HG03520 (cell line): ENCODE data around the gene KCNV2.
A peak's percentile ranks its signal among the peaks of the same experiment; 100 is the strongest.

Source experiments
- ATAC-seq: cut with Tn5 transposase; IDR thresholded peaks from one replicate; pipeline ENCODE4 v1.9.1; 2021; ENCODE audit warnings: mild to moderate bottlenecking, moderate library complexity; ENCODE audit not compliant: unreplicated experiment

The KCNV2 gene

DNA sequence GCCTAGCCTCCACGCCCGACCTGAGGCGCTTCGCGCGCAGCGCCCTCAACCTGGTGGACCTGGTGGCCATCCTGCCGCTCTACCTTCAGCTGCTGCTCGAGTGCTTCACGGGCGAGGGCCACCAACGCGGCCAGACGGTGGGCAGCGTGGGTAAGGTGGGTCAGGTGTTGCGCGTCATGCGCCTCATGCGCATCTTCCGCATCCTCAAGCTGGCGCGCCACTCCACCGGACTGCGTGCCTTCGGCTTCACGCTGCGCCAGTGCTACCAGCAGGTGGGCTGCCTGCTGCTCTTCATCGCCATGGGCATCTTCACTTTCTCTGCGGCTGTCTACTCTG is 1.4 kb downstream of the KCNV2 start:
- ATAC-seq = no peak

DNA sequence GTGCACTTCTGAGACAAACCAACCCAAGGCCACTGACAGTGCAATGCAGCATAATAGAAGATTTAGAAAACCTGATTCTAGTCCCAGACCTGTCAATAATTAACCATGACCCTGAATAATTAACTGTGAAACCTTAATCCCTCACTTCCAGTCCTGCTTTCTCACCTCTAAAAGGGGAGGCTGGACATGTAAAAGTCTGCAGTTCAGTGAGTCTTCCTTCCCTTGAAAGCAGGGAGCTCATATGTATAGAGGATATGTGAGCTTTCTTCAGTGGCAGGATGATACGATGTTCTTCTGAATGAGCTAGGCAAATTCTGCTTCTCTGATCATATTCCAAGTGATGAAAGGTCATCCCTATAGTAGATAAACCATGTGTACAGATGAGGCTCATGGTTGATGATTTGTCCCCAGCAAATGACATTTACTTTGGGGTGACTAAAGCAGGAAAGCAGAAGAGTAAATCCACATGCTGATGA is 2.9 kb downstream of the KCNV2 start:
- ATAC-seq = no peak

DNA sequence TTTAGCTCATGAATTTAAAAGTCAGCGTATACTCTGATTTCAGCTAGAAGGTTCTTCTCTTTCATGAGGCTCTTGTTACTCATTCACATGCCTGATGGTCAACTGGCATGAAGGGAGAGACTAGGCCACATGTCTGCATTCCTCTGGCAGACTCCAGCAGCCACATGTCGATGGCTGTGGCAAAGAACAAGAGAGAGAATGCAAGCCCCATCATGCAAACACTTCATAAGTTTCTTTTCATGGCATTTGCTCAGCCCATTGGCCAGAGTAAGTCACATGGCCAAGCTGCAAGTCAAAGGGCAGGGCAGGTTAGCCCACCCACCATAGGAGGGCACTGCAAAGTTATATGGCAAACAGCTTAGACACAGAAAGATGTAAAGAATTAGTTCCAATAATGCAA is 5.4 kb downstream of the KCNV2 start:
- no peak for ATAC-seq

DNA sequence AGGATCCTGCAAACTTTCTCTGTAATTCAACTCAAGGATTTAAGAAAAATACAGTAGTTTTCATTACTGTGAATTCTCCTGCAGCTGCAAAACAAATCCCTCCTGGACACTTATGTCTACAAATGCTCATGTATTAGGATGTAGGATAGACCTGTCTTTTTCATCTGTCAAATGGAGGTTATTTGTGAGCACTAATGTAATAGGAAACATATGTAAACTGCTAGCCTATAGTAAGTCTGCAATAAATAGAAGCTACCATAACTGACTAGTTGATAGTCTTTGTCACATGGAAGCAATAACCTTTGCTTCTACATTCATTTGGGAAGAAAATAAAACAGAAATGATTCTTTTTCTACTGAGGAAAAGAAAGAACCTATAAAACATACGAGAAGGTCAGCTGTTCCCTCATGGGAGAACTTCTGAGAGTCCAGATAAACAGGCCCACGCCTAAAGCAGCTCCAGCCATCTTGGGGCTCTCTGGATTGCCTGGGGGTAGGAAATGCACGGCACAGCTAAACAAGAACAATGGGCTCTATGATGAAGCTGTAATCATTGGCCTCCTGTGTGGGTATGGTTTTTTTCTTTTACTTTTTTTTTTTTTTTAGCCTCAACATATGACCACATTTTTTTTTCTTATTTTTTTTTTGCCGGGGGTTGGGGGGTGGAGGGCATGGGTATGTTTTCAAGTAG is 6.2 kb downstream of the KCNV2 start:
- no peak for ATAC-seq

DNA sequence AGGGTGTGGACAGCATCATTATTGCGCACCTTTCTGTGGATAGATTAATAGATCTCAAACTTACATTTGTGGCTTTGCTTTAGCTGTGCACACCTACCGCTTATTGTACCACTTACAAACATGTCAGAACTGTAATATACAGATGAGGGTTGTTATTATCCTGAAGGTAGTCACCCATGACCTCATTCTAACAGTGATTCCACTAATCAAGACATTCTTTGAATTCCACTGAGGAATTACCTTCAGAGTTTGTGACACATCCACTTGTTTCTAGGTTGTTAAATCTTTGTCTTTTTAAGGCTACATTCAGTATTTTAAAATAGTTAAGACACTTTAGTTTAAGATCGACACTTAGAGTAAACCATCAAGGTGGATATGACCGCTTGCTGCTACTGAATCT is 7.8 kb downstream of the KCNV2 start:
- no peak for ATAC-seq

DNA sequence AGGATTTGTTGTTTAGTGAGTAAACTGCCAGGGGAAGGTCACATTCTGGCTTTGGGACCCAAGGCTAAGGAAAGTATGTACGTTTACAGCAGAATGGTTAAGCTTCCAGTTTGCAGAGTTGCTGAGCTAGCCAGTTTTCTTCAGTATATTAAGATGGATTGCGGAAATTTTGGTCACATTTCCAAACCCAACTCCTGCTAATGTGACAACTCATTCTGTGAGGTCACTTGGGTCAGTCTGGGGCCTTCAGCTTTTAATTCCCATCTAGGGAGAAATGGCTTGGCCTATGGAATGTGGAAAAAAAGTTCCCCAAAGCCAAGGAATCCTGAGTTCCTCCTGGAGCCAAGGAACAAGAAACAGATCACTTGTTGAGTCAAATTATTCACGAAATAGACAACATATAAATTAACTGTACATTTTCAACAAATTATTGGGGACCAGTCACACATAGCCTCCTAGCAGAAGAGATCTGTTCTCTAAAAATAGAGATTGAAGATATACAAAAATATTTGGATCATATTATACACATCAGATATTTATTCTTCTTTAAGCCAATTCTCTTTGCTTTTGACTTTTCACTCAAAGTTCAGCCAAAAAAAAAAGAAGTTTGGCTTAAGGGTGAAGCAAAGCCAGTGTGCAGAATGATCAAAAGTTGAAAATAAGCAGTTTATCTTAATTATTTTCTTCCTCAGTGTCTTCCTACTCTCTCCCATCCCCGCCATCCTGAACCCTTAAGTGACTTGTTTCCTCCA is 8.8 kb downstream of the KCNV2 start:
- no peak for ATAC-seq

DNA sequence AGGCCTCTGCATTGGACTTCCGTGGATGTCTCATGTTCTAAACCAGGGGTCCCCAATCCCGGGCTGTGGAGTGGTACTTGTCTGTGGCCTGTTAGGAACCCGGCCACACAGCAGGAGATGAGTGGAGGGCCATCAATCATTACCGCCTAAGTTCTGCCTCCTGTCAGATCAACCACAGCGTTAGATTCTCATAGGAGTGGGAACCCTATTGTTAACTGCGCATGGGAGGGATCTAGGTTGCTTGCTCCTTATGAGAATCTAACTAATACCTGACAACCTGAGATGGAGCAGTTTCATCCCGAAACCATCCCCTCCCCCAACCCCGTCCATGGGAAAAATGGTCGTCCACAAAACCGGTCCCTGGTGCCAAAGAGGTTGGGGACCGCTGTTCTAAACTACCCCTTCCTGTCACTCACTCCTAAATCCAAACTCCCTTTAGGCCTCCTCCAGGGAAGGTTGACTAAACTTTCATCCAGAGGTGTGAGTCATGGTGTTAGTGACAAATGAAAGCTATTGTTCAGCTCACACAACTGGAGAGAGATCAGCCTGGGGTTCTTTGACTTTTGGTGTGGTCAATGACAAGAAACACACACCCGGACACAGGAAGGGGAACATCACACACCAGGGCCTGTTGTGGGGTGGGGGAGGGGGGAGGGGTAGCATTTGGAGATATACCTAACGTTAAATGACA is 9.5 kb downstream of the KCNV2 start:
- no peak for ATAC-seq

DNA sequence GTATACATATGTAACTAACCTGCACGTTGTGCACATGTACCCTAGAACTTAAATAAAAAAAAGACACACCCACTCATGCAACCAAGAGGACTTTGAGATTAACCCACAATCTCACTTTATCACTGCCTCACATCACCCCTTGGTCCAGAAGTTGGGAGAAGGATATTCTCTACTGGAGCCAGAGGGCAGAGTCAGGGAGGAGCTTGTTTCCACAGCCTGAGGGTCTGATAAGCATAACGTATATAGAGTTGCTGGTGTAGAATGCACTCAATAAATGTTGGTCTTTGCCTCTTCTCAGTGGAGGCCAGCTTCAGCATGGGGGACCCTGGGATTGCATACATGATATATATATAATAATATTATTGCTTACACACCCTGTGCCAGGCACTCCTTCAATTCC is 10.1 kb downstream of the KCNV2 start:
- no peak for ATAC-seq

DNA sequence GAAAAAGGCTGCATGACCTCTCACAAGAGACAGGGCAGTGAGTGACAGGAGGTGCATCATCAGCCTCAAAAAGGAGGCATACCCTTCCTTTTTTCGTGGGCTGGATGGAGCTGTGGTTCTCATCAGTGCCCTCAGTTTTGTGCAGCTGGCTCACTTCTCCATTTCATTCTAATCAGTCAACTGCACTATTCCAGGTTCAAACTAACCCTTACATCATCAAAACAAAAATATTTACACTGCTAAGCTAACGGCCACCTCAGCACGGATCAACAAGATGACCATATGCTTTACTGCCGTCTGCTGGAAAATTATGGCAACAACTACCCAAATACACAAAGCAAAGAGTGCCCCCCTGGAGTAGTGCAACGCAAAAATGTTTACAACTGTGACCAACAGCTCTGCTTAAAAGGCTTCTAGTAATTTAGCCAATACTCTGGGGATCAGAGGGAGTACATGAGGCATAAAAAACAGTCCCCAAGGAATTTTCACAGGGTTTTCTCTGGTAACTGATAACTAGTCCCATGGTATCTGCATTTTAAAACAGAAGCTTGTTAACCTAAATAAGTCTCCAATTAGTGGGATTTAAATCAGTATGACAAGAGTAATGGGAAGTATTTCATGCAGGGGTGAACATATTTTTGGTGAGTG is 10.8 kb downstream of the KCNV2 start:
- ATAC-seq = peak; percentile 66

DNA sequence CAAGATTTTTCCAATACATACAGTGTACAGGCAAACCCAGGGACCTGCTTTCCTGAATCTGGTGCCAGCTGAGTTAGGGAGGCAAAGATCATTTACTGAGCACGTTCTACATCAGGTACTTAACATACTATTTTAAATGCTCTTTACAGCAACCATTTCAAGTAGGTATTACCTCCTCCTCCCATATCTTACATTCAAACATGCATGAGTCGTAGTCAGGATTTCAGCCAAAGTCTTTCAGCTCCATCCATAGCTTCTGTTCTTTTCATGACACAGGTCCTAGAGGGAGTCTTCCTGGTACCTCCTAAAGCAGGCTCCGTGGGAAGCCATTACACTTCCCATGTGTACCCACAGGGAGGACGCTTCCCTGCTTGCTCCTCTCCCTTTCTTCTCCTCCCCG is 11.7 kb downstream of the KCNV2 start:
- no peak for ATAC-seq

DNA sequence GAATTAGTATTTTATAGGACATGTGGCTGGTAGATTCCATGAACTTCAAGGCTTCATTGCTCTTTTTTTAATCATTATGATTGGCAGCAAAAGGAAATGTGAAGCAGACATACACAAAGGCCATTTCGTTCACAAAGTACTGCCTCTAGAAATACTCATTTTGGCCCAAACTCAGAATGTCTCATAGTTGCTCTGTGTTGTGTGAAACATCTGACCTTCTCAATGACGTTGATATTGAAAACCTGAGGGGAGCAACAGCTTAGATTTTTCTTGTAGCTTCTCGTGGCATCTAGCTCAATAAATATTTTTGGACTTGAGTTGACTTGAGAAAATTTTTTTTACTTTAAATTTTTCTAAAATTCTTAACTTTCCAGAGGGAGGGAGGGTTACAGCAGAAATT is 12.4 kb downstream of the KCNV2 start:
- ATAC-seq = no peak

DNA sequence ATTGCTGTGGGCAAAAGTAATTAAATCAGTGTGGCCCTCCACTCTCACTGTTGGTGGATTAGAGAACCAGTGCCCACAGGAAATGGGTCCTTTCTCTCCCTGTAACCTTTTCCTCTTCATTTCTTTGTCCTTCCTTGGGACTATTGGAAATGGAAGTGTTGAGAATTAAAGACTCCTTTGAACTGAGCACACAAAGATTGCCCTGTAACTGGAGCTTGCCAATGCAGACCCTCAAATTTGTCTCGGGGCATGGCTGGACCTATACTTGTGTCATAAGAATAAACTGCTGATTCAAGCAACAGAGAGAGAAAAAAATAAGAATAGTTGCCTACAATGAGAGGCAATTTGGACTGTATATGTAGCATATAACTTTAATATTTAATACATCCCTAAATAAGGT is 13.7 kb downstream of the KCNV2 start:
- no peak for ATAC-seq

DNA sequence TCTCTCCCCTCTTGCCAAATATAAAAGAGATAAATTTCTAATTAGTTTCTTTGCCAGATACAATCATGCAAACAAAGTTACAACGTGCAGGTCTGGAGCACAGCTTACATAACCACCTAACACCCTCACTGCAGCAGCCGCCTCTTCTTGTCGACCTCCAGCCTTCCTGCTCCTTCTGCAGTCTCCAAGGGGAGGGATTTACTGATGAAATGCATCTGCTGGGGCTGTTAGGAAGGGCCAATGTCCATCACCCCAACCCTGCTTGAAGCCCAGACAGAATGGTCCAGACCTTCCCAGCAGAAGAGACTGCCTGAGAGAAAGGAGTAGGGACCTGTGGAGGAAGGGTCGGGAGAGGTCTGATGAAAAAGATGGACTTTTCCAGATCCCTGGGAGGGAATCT is 15.2 kb downstream of the KCNV2 start:
- no peak for ATAC-seq

DNA sequence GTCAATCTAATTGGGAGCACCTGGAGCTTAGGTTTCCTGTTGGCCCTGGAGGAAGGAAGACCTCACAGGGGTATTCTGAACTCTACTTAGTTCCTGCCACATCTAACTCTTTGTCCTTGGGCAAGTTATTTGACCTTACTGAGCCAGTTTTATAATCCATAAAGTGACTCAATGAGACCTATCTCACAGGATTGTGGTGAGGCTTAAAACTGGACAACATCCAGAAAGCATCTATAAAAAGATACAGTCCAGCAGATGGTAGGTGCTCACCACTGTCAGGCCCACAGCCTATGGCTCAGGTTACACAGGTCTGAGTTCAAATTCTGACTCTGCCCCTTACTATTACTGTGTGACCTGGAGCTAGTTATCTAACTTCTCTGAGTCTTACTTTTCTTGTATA is 23.3 kb downstream of the KCNV2 start:
- ATAC-seq = no peak

DNA sequence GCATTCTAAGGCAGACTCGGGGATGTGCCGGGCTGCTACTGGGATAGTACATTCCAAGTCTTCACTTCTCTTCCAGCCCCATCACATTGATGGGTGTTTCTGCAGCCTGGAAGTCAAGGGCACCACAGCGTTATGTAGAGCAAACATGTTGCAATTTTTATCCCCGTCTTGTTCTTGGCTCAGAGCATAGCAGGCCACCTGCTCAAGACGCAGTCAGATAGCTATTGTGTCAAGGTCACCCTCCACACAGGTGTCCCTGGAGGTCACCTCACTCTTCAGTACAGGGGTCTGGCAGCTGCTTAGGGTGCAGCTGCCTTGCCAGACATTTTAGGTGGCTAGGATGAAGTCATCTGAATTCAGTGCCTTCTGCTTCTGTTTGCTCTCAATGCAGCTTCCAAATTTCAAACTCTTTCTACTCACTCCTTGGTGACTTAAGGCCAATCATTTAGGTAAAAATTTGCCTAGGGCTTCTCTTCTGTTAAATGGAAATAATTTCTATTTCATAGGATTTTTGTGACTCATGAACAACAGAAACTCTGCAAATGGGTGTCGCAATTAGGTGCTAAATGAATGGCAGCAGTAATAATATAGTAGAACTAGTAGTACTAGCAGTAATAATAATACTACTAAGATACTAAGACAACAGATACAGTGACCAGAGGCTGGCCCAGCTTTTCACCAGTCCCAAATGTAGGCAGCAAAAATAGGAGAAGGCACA is 24.3 kb downstream of the KCNV2 start:
- ATAC-seq = no peak

DNA sequence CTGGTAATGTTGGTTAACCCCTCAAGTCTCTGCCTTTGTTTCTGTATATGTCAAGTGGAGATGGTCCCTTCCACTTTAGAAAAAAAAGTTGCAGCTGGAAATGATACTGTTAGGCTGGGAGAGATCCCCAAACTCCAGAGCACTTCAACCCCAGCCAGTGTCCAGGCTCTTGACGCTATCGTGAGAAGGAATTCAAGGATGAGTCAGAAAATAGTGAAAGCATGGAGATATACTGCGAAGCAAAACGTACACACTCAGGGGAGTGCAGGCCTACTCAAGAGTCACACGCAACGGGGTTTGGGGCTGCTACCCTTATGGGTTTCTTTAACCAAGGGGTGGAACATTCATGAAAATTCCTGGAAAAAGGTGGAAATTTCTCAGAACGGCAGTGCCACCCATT is 24.9 kb downstream of the KCNV2 start:
- no peak for ATAC-seq

DNA sequence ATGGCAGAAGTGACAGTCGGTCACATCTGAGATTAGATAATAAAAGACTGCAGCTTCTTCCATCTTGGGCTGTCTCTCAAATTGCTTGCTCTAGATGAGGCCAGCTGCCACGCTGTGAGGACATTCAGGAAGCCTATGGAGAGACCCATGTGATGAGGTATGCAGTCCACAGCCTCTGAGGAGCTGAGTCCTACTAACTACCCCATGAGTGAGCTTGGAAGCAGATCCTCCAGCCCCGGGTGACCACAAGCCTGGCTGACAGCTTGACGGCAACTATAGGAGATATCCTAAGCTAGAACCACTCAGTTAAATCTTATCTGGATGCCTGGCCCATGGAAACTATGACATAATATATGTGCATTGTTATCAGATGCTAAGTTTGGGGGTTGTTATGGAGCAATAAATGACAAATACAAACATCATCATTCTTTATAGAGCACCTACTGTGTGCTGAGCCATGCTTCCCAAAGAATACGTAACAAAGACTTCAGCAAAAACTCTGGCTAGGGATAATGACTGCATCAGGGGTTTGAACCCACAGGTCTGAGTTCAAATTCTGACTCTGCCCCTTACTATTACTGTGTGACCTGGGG is 26.7 kb downstream of the KCNV2 start:
- no peak for ATAC-seq

DNA sequence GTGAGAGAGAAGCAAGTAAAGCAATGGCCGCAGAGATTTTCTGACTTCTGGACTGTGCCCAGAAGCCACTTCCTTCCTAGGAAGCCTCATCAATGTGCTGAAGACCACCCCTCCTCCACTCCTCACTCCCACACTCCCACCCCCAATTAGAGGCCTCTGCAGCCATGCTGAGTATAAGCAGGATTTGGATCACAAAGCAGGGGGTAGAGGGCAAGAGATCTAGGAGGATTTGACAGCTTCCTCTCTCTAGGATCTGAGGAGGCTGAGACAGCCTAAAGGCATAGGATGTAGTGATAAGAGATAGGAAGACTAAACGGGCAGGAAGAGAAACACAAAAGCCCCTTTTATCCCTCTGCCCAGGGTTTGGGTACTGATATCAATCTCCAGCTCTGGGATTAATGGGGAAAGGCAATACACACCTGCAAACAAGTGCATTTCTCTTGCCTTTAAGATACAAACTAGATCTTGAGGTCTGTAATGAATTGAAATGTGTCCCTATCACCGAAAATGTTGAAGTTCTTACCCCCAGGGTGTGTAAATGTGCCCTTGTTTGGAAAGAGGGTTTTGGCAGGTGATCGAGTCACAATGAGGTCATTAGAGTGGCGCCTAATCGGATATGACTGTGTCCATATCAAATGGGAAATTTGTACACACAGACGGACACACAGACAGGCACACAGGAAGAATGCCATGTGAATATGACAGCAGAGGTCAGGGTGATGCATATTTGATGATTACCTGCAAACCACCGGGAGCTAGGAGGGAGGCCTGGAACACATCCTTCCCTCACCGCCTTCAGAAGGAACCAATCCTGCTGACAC is 28.5 kb downstream of the KCNV2 start:
- no peak for ATAC-seq

DNA sequence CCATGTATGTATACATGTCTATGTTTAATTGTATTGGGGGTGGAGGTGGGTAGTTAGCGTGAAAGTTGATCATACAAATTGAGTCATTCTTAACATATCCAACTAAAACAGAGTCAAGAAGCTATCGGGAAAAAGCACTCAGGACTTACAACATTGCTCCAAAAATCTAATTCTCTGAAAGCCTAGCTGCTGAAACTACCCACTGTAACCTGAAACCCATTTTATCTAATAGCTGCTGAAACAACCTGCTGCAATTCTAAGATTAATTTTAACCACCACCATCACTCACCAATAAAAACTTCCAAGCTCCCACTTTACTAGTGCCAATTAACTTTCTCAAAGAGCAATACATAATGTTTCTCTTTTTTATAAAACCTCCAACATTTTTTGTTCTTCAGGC is 32.2 kb downstream of the KCNV2 start:
- ATAC-seq = no peak

DNA sequence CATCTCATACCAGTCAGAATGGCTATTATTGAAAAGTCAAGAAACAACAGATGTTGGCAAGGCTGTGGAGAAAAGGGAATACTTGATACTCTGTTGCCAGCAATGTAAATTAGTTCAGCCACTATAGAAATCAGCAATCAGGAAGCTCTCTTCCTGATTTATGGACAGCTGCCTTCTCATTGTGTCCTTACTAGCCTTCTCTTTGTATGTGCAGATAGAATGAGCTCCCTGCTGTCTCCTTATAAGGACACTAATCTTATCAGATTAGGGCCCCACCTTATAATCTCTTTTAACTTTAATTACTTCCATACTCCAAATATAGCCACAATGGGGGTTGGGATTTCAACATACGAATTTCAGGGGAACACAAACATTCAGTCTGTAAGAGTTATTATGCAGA is 38.0 kb downstream of the KCNV2 start:
- ATAC-seq = no peak
